Adrenal gland (tissue), 12 donors: ENCODE data around the gene ANKRD1. TPM values are rescaled to one million over a fixed set of nuclear protein-coding genes. Genes with fewer than 3 reads are reported as not detected.

ENCODE experiments used
- DNase-seq, 7 donors: peaks; one replicate each; pipeline ENCODE4 v3.0.0-alpha.2; 2019 to 2020
- H3K27ac ChIP-seq, 5 donors: fragments of 200-600 bp; sonication (generic) in 4 of 5; 1 replicate in 3 of 5; 2 replicates in 2 of 5; pipeline versions ENCODE4 v1.5.1 to v1.8.0; 2016 to 2020; ENCODE audit warnings: mild to moderate bottlenecking in 1 of 5
- H3K27me3 ChIP-seq: fragments of 200-600 bp; 2 replicates; pipeline ENCODE4 v1.8.0; 2021
- H3K36me3 ChIP-seq, 2 donors: fragments of 200-600 bp; replicated peaks in 1 of 2; 1 replicate in 1 of 2; 2 replicates in 1 of 2; pipeline versions ENCODE4 v1.5.1 to v1.8.0; 2018 to 2022
- H3K4me1 ChIP-seq, 2 donors: fragments of 200-600 bp; replicated peaks in 1 of 2; 1 replicate in 1 of 2; 2 replicates in 1 of 2; pipeline versions ENCODE4 v1.5.1 to v1.8.0; 2018 to 2021
- H3K4me3 ChIP-seq, 4 donors: fragments of 200-600 bp; sonication (generic) in 3 of 4; one replicate each; pipeline ENCODE4 v1.5.1; 2016 to 2018
- H3K9me3 ChIP-seq, 3 donors: fragments of 200-600 bp; sonication (generic) in 1 of 3; replicated peaks in 1 of 3; 1 replicate in 2 of 3; 2 replicates in 1 of 3; pipeline versions ENCODE4 v1.5.1 to v1.8.0; 2016 to 2021
- POLR2A ChIP-seq, 2 donors: fragments of 450-650 bp; IDR thresholded peaks; one replicate each; pipeline ENCODE4 v1.6.1; 2017; ENCODE audit warnings: antibody characterized with exemption in 2 of 2, mild to moderate bottlenecking in 2 of 2, moderate library complexity in 1 of 2
- WGBS, 4 donors: extraction: QIAGEN DNeasy Blood & Tissue Kit in 2 of 4; methylation state at CpG; one replicate each; pipeline versions ENCODE4 v1.1.5 to v1.1.7; 2013 to 2017; 5-methylcytosine and 5-hydroxymethylcytosine counted together
- intact Hi-C, 2 donors: fragments of 100-400 bp; cut with DNase I; formaldehyde crosslinking; loops; one replicate each; pipeline versions ENCODE4 v1.14.1 to v1.15.0; 2022 to 2023
- polyA plus RNA-seq, 3 donors: library from polyadenylated mRNA; stranded (reverse); fragments of 200-250 nt in 2 of 3; fragments of 350-450 nt in 1 of 3; fragmentation: Illumina TruSeq in 1 of 3; extraction: RNeasy Lipid Tissue Mini Kit (QIAGEN cat#74804) in 1 of 3; gene quantifications; one replicate each; pipeline ENCODE4 v1.2.3, GENCODE V29; 2013 to 2014
- total RNA-seq, 9 donors: library from RNA; depleted of rRNA in 4 of 9; stranded (reverse); fragments of >200 nt in 4 of 9; fragments of 120-200 nt in 1 of 9; fragmentation: NEBNext Ultra II Directional in 1 of 9; extraction: Animal tissue kit (Norgen Biotek cat#: 25700) in 1 of 9; gene quantifications; one replicate each; pipeline versions ENCODE4 v1.1.0 to v1.2.4, GENCODE V29; 2013 to 2023
- TF ChIP-seq, protein P1 (sequence below), 6 experiments: fragments of 450-650 bp in 4 of 6; fragments of 200-600 bp in 2 of 6; sonication (generic) in 1 of 6; IDR thresholded peaks; 1 replicate in 5 of 6; 2 replicates in 1 of 6; pipeline versions ENCODE4 v1.5.1 to v1.8.0; 2016 to 2021; ENCODE audit warnings: antibody characterized with exemption in 6 of 6, mild to moderate bottlenecking in 2 of 6, moderate library complexity in 1 of 6
- donor health status: healthy with polysubstance abuse.
- donor health status: Bipolar disorder and iron deficiency.
- donor health status: DM: yes; HTN: yes; CAD: no.
- donor health status: DM: no; HTN: no; CAD: no.
- donor health status: DM: no; HTN: no; CAD: no.
- donor health status: DM: yes; HTN: yes; CAD: no.

The ANKRD1 gene
- total and polyA plus RNA-seq, 12 donors, result 0.15 to 2.3 (median 0.28) TPM; not detected in 3

DNA sequence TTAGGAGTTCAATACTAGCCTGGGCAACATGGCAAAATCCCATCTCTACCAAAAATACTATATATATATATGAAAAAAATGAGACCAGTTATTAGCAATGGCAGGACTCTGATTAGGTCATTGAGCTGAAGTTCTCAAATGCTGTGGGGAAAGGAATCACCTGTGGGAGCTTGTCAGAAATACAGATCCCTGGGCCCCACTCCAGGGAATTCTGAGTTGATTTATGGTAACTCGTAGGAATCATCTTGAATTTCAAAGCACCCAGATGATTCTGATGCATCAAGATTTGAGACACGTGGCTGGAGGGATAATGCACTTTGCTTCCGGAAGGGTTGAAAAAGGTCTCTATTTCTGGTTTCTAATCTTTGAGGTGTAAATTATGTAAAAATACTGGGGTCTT is 1.0 kb upstream of the ANKRD1 start:
- Histone ChIP-seq H3K4me3 (no peak overlapping the region), H3K27ac (no peak overlapping the region), H3K9me3 (no peaks in the 10 kb centered on the region), H3K4me1 (no peaks in the 10 kb centered on the region), H3K27me3 (peaks cover 9% of the 10 kb centered on the region), H3K36me3 (no peaks in the 10 kb centered on the region)
- TF ChIP-seq POLR2A (IDR thresholded peaks at IDR 0.05), result no peak
- TF ChIP-seq, protein P1, sequence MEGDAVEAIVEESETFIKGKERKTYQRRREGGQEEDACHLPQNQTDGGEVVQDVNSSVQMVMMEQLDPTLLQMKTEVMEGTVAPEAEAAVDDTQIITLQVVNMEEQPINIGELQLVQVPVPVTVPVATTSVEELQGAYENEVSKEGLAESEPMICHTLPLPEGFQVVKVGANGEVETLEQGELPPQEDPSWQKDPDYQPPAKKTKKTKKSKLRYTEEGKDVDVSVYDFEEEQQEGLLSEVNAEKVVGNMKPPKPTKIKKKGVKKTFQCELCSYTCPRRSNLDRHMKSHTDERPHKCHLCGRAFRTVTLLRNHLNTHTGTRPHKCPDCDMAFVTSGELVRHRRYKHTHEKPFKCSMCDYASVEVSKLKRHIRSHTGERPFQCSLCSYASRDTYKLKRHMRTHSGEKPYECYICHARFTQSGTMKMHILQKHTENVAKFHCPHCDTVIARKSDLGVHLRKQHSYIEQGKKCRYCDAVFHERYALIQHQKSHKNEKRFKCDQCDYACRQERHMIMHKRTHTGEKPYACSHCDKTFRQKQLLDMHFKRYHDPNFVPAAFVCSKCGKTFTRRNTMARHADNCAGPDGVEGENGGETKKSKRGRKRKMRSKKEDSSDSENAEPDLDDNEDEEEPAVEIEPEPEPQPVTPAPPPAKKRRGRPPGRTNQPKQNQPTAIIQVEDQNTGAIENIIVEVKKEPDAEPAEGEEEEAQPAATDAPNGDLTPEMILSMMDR (IDR thresholded peaks at IDR 0.05), result no peak
- DNase-seq, result no peak
- intact Hi-C loops, result no loop called here
- WGBS, 4 donors, result 69 to 78% (median 75%) methylated on average over 3 of the region's 3 CpGs

- peaks cover 6% of the 10 kb centered on the region for H3K27me3 ChIP-seq
- H3K9me3 ChIP-seq, result no peaks in the 10 kb centered on the region
- H3K4me3 ChIP-seq, result no peak overlapping the region
- TF ChIP-seq POLR2A (IDR thresholded peaks at IDR 0.05), result no peak
- TF ChIP-seq, protein P1 (IDR thresholded peaks at IDR 0.05), result no peak
- no peaks in the 10 kb centered on the region for H3K36me3 ChIP-seq
- H3K27ac ChIP-seq, result no peak overlapping the region
- no peak for DNase-seq
- H3K4me1 ChIP-seq, result no peaks in the 10 kb centered on the region
- intact Hi-C loops, result loop anchor here in 1 of 2 donors (10.0 kb wide), 1 partner anchor 335 kb away; no protein-coding TSS in a partner anchor
- WGBS, 4 donors, result 65 to 85% (median 81%) methylated on average over 8 of the region's 8 CpGs
Measured at GRCh38 chr10:90919683-90920574, 958 bp downstream of the ANKRD1 start.

DNA sequence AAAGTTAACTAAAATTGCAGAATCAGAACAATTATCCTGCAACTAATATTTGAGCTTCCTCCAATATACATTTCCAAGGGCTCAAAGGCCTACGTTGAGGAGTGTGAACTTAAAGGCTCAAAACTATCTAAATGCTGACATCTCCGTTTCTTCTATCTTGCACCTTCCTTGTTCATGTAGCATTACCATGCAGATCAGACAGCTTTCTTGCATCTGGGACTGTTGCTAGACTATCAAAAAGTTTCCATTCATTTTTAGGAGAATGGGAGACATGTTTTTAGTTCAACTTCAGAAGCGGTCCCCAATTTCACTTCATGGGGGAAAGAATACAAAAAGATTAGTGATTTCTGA is 2.9 kb downstream of the ANKRD1 start:
- H3K4me3 ChIP-seq, result no peak overlapping the region
- WGBS, 4 donors, result 86 to 94% (median 91%) methylated on average over 3 of the region's 3 CpGs
- H3K4me1 ChIP-seq, result no peaks in the 10 kb centered on the region
- intact Hi-C loops, result loop anchor here in 1 of 2 donors (10.0 kb wide), 1 partner anchor 337 kb away; no protein-coding TSS in a partner anchor
- no peak for DNase-seq
- no peak overlapping the region for H3K27ac ChIP-seq
- no peaks in the 10 kb centered on the region for H3K36me3 ChIP-seq
- TF ChIP-seq POLR2A (IDR thresholded peaks at IDR 0.05), result no peak
- TF ChIP-seq, protein P1 (IDR thresholded peaks at IDR 0.05), result no peak
- H3K9me3 ChIP-seq, result no peaks in the 10 kb centered on the region
- no peaks in the 10 kb centered on the region for H3K27me3 ChIP-seq

- H3K36me3 ChIP-seq, result no peaks in the 10 kb centered on the region
- H3K27ac ChIP-seq, result no peak overlapping the region
- TF ChIP-seq POLR2A (IDR thresholded peaks at IDR 0.05), result no peak
- TF ChIP-seq, protein P1 (IDR thresholded peaks at IDR 0.05), result no peak
- H3K4me3 ChIP-seq, result no peak overlapping the region
- intact Hi-C loops, result loop anchor here in 1 of 2 donors (10.0 kb wide), 1 partner anchor 337 kb away; no protein-coding TSS in a partner anchor
- no peak for DNase-seq
- H3K4me1 ChIP-seq, result no peaks in the 10 kb centered on the region
- no peaks in the 10 kb centered on the region for H3K9me3 ChIP-seq
- WGBS, 4 donors, result 79 to 84% (median 81%) methylated on average over 8 of the region's 8 CpGs
- no peaks in the 10 kb centered on the region for H3K27me3 ChIP-seq
Measured at GRCh38 chr10:90917238-90917967, 3.5 kb downstream of the ANKRD1 start.
